ENCODE results near the gene ANKS6.
A peak's percentile ranks its signal among the peaks of the same experiment; 100 is the strongest.

The ANKS6 gene

DNA sequence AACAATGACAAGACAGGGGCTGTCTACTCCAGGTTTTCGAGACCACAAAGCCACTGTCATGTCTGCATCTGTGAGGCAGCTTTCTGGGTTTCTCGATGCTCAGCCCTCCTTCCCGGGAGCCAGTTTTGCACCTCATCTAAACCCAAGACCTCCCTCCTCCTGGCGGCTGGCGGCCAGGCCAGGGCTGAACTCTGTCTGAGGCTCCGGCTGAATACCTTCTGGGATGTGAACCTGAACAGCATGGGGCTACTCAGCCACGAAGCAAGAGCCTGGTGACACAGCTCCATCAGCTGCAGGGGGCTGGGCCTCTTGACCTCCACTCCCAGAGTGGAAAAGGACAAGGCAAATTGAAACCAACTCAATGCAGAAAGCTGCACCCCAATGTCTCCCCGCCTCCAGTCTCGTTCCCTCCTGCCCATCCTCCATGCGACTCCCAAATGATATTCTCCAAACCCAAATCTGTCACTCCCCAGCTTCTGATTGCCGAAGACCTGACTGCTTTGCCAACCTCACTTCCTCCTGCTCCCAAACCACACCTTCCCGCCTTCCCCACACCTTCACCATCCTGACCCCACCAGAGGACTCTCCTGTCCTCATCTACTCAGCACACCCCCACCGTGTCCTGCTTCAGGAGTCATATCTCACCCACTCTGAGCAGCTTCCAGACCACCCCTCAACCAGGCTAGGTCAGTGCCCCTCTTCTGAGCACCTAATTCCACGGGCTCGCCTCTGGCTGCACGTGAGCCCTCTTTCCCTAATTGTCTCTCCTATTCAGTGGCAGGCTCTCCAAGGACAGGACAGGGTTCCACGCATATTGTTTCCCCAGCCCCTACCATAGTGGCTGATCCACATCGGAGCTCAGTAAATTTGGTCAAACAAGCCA, 4.5 kb downstream of the ANKS6 start:
- no peak for DNase-seq (ENCODE audit: low read depth in 2 of 2, low spot score in 1 of 2)

DNA sequence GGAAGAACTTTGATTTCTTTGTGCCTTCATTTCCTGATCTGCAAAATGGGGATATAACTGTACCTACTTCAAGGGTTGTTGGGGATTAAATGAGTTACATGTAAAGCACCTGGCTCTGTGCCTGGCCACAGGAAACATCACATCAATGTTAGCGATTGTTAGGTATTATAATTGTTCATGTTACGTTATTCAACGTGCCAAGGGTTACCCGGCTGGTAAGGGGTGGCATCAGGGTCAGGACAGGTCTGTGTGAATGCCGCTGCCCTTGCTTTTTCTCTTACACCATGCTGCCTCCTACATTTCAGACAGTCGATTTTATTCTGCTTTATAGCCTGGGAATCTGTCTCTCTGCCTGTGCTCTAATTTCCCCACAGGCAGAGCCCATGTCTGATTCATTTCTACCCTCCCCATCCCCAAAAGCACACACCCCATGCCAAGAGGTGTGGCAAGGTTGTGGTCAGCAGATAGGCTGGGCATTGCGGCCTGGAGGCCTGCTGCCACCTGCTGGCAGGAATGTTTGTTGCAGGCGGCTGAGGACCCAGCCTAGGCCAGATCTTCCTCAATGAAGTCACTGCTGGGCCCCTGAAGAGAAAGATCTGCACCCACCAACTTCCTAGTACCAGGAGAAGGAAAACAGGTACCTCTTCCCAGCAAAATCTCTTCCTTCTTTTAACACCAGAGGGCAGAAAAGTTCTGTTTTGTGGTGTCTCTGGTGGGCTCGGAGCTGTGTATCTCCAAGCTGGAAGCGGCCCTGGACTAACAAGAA, 5.3 kb downstream of the ANKS6 start:
- peak in 1 of 2 donors; percentile 25 for DNase-seq (ENCODE audit: low read depth in 2 of 2, low spot score in 1 of 2)

DNA sequence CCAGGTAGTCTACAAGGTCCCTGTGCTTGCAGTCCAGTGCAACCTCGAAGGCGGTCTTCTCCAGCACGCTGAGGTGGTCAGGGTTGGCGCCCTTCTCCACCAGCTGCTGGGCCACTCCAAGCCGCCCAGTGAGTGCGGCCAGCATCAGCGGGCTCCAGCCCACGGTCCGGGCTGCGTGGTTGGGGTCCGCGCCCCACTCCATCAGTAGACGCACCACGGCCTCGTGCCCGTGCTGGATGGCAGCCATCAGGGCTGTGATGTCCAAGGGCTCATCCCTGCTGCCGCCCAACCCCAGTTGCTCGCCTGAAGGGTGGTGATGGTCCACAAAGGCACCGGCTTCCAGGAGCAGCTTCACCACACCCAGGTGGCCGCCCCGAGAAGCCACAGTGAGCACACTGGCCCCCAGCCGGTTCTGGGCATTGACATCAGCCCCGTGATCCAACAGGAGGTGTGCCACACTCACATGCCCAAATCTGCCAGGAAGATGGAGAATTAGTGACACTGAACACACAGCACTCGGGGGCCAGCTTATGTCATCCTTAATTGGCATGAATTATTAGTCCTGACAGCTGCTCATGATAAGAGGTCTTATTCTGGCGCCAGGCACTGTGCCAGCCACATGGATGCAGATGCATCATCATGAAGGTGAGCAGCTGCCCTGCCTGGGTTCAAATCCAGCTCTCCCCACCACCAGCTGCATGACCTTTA, 6.1 kb downstream of the ANKS6 start:
- DNase-seq (ENCODE audit: low read depth in 2 of 2, low spot score in 1 of 2) = no peak

DNA sequence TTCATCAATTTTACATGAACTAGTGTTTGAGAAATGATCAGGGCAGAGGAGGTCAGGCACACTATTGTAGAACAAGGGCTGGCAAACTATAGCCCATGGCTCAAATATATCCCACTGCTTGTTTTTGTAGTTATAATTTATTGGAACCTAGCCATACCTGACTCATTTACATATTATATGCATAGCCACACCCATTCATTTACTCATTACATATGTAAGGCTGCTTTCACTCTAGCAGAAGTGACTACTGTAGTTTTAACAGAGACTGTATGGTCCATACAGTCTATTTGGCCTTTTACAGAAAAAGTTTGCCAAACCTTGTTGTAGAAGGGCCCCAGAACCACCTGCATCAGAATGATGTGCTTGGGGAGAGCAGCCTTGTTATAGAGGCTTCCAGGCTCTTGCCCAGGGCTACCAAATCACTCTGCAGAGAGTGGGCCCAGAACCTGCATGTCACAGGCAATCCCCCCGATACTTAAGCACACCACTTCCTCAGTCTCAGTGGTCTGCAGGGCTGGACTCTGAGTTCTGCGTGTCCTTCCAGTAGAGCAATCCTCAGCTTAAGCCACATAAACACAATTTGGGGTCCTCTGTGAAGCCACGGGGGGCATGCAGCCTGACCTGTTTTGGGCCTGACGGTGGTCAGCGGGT, 6.7 kb downstream of the ANKS6 start:
- no peak for DNase-seq (ENCODE audit: low read depth in 2 of 2, low spot score in 1 of 2)

DNA sequence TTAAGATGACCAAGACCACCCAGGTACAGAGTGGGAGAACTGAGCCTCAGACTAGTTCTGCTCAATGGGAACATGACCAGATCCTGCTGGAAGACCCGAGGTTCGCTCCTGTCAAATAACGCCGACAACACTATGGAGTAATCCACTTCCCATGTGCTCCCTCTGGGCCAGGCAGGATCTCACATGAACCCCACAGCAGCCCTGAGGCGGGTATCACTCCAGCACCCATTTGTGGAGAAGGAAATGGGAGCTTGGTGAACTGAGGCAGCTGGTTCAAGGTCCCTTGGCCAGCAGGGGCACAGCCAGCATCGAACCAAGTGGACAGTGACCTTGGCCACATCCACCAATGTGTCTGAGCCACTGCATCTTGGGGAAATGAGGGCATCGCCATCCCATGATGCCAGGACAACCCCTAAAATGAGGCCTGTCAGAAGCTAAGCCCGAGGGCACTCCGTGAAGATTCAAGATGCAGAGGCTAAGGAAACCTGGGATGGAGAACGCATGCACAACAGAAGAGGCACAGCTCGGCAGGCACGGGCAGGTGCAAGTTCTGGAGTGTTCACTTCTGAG, 8.5 kb downstream of the ANKS6 start:
- DNase-seq (ENCODE audit: low read depth in 2 of 2, low spot score in 1 of 2) = no peak

DNA sequence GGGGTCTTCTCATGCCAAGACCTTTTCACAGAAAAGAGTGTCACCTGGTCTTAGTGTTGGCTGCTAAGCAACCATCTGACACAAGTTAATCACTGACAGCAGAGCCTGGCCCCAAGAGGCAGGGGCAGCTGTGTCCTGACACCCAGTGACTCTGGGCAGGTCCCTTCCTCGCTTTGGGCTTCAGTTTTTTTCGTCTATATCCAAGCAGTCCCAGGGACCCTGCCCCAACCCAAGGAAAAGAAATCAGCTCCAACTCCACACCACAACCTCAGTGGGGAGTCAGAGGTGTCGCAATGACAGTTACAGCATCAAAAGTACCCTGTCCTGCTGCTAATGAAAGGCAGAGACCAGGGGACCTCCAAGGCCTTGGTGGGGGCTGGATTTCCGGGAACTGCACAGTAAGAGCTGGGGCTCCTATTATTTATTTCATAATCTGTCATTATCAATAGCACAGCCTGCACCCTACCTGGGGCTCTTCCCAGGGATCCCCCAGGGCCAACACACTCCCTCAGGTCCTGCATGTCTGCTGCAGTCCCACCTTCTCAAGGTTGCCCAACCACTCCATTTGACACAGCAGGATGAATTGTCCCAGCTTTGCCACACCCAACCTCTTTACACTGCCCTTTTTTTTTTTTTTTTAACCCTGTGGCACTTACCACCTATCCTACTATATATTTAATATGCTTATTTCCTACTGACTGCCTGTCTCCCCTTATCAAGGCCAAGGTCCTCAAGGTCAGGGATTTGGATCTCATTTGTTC, 9.4 kb downstream of the ANKS6 start:
- DNase-seq (ENCODE audit: low read depth in 2 of 2, low spot score in 1 of 2) = no peak

DNA sequence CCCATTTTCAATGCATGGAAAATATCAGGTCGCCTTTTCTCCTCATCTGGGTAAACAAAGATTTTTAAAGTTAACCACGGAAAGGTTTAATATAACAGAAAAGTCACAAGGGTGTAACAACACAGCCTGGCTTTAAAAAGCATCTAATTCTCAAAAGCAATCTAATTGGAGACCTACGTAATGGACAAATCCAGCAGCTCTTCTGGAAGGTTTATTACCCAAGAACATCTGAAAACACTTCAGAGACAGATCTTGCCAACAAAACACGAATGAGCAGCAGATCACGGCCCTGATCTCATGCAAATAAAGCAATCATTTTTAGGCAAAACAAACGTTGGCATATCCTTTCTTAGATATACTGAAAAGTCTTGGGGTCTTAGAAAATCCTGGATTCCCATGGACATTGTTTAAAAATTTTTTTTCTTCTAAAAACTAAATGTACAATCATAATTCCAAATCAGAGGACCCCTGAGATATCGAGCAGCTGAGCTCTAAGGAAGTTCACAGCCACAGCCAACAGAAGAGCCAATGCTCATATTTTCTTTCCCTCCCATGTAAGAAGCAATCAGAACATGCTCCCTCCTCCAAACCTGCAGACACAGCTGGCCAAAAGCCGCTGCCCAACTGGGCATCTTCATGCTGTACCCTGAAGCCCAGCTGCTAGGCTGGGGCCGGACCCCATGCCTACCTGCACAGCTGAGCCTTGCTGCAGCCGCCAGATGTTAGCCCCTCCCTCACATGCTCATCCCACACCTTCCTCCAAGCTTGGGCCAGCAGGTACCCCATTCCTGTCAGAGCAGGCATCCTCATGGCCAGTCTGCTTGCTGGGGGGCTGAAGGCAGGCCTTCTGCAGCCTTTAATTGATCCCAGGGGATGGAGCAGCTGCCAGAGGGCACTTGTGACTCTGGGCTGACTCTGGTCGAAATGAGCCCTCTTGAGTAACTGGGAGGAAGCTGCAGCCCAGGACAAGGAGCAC, 11.2 kb downstream of the ANKS6 start:
- DNase-seq (ENCODE audit: low read depth in 2 of 2, low spot score in 1 of 2) = no peak

DNA sequence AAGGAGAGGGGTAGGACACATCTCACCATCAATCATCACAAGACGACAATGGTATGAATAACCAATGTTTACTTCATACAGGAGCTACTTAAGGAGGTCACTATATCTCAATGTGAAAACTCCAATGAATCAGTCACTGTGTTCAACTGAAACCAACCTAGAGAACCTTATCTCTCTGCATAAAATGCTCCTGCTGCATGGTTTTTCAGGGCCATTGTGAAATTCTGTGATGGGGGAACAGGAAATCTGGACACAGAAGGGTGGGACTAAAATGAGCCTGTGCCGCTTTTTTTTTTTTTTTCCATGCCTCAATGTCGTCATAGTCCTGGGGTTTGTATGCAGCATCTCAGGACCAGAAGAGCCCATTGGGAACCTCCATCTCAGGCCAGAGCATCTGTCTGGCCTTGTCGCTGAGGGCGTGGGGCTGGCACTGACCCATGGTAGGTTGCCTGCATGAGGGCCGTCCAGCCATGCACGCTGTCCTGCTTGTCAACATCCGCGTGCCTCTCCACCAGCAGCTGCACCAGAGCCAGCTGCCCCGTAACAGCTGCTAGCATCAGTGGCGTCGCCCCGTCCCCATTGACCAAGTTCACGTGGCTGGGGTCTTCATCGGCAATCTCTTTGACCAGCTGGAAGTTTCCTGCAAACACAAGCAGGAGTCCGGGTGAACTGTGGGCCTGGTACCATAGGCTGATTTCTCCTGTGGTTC, 12.7 kb downstream of the ANKS6 start:
- no peak for DNase-seq (ENCODE audit: low read depth in 2 of 2, low spot score in 1 of 2)

DNA sequence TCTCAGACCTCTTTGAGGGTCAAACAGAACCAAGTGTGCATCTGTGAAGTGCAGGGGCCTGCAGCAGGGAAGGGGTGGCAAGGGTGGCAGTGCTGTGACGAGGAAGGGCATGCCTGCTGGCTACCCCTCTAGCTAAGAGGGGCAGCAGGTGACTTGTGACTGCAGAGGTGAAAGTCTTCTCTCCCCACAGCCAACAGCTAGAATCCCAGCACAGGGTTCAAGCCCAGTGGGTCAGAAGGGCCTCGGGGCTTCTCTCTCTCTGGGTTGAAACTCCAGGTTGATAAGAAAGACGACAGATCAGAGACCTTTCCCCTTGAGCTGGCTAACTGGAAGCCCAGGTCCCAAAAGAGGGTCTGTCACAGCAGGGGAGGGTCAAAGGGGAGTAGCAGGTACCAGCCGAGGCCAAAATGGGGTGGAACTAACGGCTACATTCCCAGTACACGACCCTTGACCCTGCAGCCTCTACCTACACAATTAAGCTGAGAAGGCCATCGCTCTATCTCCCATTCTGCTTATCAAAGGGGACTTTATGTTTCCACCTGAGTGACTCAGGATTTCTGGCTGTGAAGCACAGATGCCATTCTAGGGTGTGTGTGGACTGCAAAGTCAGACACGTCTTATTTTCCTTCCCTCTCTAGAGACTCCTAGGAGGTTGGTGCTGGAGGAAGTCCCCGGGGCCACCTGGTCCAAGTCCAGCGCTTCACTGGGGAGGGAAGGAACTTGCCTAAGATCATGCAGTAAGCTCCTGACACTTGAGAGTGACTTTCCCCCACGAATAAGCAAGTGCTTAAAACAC, 14.6 kb downstream of the ANKS6 start:
- no peak for DNase-seq (ENCODE audit: low read depth in 2 of 2, low spot score in 1 of 2)

DNA sequence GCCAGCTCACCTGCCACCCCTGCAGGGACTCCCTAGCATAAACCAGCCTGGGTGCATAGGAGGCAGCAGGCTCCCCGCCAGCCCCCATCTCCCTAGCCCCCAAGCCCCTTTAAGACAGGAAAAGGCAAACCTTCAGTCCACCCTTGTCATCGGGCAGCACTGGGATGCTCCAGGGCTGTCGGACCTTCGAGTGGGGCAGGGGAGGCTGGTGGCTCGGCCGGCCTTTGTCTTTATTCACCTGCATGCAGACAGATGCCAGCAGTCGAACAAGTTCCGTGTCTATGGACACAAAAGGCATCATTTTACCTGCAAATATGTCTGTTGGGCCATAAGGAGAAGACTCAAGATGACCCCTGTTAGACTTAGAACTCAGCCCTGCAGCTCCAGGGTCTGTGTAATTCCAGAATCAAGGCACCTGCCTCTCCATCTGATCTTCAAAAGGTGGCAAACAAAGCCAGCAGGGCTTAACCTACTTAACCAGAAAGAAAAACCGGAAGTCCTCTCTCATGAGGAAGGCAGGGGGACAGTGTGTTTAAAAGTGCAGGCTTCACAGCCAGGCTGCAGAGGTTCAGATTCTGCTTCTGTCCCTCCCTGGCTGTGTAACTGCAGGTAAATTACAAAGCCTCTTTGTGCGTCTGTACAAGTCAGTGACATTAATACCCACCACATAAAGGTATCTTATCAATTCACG, 16.2 kb downstream of the ANKS6 start:
- no peak for DNase-seq (ENCODE audit: low read depth in 2 of 2, low spot score in 1 of 2)

DNA sequence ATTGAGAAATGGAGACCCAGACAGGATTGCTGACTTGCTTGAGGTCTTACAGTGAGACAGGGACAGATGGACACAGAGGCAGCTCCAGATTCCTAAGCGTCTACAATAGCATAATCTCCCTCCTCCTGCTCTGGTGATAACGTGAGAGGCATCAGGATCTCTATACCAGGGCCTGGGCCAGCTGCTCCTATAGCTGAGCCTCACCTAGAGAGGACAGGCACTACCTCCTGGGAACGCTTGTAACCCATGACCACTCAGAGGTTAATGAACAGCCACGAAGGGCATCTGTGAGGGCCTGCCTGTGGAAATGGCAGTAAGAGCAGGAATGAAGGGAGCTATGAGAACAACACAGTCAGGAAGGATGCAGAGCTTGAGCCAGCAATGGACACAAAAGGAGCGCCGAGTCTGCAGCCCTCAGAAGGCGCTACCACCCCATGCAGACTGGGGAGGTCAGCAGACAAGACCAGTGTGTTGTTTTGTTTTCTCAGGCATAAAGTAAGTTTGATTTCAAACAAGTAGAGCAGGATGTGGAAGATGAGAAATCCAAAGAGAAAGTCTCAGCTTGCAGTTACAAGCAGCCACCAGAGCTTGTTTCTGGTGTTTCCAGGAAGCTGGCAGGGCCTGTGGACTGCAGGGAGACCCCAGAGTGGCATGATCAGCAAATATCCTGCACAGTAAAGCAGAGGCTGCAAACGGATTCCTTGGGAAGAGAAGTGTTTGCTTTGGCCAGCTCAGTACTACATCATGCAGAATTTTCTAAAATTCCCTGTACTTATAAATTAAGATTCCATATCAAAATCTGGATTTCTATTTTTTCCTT, 17.4 kb downstream of the ANKS6 start:
- DNase-seq (ENCODE audit: low read depth in 2 of 2, low spot score in 1 of 2) = no peak

DNA sequence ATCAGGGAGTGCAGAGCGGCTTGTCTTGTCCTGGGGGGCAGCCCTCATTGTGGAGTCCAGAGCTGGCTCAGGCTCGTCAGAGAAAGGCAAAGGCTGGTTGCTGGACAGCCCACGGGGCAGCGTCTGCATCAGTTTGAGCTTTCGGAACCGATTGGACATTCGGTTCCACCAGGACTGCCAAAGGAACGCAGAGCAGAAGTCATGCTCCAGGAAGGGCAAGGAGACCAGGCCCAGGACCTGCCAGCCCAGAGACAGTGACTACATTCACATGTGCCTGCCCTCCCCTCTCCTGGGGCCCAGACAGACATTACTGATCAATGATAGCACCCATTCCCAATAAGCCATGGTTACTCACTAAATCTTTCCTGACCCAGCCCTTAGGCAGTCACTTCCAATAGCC, 18.1 kb downstream of the ANKS6 start:
- no peak for DNase-seq (ENCODE audit: low read depth in 2 of 2, low spot score in 1 of 2)

DNA sequence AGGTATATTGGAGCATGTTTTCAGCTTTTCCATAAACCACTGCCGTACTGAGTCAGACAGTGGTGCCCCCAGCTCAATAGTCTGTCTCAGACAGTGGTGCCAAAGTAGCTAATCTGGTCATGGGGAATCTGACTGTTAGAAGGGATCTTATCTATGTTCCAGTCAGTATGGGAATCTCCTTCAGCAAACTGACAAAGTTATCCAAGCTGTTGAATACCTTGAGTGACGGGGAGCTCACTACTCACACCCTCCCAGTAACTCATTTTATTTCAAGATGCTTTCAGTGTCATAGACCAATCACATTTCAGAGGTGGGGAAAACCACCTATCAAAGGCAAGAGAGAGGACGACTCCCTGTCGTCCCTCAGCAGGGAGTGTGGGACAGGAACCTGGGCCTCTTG, 18.7 kb downstream of the ANKS6 start:
- no peak for DNase-seq (ENCODE audit: low read depth in 2 of 2, low spot score in 1 of 2)

DNA sequence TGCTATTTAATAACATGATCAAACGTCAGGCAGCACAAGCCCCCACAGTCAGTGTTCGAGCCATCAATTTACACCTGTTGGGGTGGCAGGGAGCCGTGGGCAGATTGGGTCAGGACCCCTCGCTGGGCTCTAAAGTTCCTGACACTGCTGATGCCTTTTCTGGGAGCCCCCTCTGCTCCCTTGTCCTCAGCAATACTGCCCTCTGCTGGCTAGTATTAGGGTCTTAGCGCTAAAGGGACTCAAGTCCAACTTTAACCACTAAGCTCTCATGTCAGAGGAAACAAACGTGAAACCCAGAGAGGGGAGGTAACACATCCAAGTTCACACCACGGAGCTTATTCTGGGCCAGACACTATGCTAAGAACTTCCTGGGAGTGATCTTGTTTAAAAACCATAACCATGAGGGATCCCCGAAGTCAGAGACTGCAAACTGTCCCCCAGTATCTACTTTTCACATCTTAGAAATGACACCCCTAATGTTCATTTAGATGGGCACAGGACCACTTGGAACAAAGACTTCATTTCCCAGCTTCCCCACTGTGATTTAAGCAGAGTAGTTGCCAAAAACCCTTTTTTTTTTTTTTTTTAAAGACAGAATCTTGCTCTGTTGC, 20.4 kb downstream of the ANKS6 start:
- DNase-seq (ENCODE audit: low read depth in 2 of 2, low spot score in 1 of 2) = no peak

DNA sequence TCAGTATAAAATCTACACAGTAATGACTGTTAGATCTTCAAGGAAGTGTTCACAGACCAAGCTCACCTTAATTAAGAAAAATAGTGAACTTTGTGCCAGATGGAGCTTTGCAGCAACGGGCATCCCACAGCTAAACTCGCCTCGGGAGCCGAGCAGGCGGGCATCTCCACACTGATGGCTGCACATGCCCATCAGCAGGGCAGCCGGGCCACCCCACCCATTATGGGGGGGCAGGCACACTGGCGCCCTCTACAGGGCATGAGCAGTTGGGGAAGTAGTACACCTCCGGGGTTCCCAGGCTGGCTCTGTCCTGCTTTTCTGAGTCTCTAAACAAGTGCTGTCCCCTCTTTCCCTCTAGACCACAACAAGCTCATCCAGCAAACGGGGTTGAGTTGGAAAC, 21.6 kb downstream of the ANKS6 start:
- no peak for DNase-seq (ENCODE audit: low read depth in 2 of 2, low spot score in 1 of 2)

DNA sequence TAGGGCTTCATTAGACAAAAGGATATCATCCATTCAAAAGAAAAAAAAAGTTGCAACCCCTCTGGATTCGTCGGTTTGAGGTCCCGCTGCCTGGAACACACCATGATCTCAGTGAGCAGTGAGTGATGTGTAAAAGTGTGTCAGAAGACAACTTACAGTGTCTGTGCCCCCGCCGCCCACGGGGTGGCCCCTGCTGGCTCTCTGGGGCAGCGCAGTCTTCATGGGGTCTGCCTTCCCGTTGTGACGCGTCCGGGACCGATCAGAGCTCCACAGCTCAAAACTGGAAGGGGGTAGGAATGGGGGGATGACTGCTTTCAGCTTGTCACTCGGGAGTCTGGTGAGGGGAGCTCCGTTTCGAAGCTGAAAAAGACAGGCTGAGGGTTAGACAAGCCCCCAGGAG, 22.6 kb downstream of the ANKS6 start:
- no peak for DNase-seq (ENCODE audit: low read depth in 2 of 2, low spot score in 1 of 2)
